DMS79 treated with DMSO at 0.1 percent for 48 hours (cell line): ENCODE measurements around the gene DOCK8.

ENCODE experiments used
- DNase-seq: peaks from one replicate; lab custom pipeline; 2025; lab: John Stamatoyannopoulos, UW

The DOCK8 gene

GRCh38 chr9:495739-496138 lies 281.1 kb downstream of the DOCK8 start:
- DNase-seq: no peak

- DNase-seq: peak; percentile 22
Observed at GRCh38 chr9:503326-503725, 288.7 kb downstream of the DOCK8 start.

GRCh38 chr9:503881-504852 lies 289.5 kb downstream of the DOCK8 start, which contains the start of gene KANK1:
KANK1 (plus strand) TSS chr9:504695.
- DNase-seq: peak; percentile 46

GRCh38 chr9:504921-505740 lies 290.5 kb downstream of the DOCK8 start:
- DNase-seq: no peak

- no peak for DNase-seq
Observed at GRCh38 chr9:505741-506059, 291.0 kb downstream of the DOCK8 start.

GRCh38 chr9:506281-506680 lies 291.6 kb downstream of the DOCK8 start:
- no peak for DNase-seq

GRCh38 chr9:511861-512260 lies 297.2 kb downstream of the DOCK8 start:
- DNase-seq: no peak

- DNase-seq: peak; percentile 62
Observed at GRCh38 chr9:512555-513272, 298.0 kb downstream of the DOCK8 start.
